Glomerular endothelial cell (primary cell): ENCODE measurements around the gene MDM4. TPM values are rescaled to one million over a fixed set of nuclear protein-coding genes. Genes with fewer than 3 reads are reported as not detected.

Experiments used
- DNase-seq: peaks from one replicate; pipeline ENCODE4 v3.0.0-alpha.2; 2011; ENCODE audit warnings: low read depth, low spot score; ENCODE audit errors: extremely low read depth
- total RNA-seq: library from RNA; depleted of rRNA; stranded (reverse); fragments of >200 nt; gene quantifications from 2 replicates; pipeline ENCODE4 v1.2.3, GENCODE V29; 2015

The MDM4 gene
- total RNA-seq, 1 donor from 2014 or later, result 28.9 TPM

DNA sequence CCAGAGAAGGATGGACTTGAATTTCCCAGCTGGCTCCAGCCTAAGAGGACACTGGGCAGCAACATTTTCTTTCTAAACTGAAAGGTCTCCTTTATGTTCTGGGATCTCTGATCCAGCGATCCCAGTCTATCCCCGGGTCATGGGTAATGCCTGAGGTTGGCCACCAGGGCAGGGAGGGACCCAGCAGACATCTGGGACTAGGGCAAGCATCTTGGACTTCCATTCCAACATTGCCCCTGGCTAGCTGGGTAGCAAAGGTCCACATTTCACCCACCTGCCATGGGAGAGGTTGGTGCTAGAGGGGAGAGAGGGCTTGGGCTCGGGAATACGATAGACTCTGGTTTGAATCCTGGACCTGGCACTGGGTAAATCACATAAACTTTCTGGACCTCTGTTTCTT, 84.8 kb downstream of the MDM4 start:
- DNase-seq, result no peak

DNA sequence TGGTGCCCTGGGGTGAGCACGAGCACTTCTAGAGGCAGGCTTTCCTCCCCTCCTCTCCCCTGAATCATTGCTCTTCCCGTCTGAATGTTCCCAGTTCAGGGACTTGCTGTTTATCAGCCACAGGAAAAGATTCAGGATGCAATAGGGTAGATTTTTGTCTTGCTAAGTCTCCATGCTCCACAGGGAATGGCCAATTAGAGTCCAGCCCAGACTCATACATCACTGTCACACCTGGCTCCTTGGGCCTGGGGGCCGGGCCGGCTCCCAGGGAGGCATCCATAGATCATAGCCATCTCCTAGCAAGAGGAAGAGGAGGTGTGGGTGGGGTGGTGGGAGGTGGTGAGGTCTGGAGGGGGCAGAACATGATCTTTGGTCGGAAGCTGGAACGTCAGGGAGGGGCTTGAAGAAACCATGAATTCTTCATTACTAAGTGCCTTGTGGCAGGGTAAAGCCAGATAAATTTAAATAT, 85.9 kb downstream of the MDM4 start:
- no peak for DNase-seq

DNA sequence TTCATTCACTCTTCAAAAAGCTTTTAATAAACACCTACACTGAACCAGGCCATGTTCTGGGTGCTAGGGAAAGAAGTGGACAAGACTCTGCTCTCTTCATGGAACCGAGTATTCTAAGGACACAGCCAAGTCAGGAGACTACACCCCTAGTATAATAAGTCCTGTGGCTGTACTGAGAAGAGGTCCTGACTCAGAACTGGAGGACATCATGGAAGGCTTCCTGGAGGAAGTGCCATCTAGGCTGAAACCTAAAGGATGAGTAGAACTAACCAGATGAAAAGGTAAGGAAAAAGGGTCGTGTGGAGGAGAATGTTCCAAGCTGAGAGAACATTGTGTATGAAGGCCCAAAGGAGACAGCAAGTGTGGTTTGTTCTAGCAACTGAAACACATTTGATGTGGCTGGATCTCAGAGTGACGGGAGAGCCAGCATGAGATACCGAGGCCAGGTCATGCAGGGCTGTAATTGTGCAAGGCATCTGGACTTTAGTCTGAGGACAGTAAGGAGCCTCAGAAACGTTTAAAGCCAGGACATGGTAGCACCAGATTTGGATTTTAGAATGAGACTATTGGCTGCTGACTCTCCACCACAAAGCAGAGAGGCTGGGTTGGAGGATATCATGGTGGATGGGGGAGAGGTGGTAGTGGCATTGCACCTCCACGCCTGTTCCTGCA, 86.8 kb downstream of the MDM4 start:
- no peak for DNase-seq

DNA sequence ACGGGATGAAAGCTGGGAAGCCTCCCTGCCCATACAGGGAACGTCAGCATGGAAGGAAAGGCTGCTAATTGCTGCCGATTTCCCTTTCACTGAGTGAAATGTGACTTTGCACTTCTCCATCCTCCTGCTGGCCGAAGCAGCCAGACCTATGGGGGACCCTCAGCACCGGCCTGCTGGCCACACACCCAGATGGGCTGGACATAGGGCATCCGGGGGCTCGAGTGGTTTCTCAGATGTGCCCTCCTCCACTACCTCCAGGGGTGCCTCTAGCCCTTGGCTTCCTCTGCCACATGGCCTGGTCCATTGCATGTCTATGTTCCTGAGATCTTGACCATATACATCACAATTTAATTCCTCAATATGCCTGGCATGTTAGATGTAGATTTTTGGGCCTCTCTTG, 89.6 kb downstream of the MDM4 start:
- no peak for DNase-seq

Other genes with a start within 250 kb of the MDM4 start
- gene PLEKHA6, start 156.5 kb upstream of the MDM4 start, total RNA-seq, result 0.93 and 1.9 TPM in 2 replicates
- 24.9 and 36.2 TPM in 2 replicates for gene PPP1R15B, start 104.6 kb upstream of the MDM4 start, total RNA-seq
- gene PIK3C2B, start 21.6 kb upstream of the MDM4 start, total RNA-seq, result 32.7 and 77.1 TPM in 2 replicates
- gene LRRN2, start 169.3 kb downstream of the MDM4 start, total RNA-seq, result 0.19 TPM in 1 of 2 replicates, not detected in the other